ENCODE data around the gene KCNMA1. TPM values are rescaled to one million over a fixed set of nuclear protein-coding genes. Genes with fewer than 3 reads are reported as not detected.

The KCNMA1 gene
- total RNA-seq, 1 experiment from 2014 or later = 20.7 TPM

DNA sequence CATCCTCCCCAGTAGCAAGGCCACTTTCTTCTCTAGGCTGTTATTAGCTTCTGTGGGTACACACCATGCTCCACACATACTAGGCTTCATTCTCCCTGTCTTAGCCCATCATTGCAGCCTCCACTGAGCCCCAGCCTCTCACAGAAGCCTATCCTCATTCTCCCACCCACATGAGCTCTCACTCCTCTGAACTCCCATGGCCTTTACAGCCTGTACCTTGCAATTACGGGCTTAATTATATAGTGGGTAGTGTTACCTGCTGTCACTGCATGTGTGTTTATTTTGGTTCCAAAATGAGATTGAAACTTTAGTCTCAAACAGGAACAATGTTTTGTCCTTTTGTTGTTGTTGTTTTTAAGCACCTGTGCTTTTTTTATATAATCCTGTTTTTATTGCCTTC, 460.0 kb downstream of the KCNMA1 start:
- TF ChIP-seq CTCF (IDR thresholded peaks at IDR 0.05; ENCODE audit: insufficient read depth in 1 of 2, low read depth in 1 of 2, low read length in 1 of 2, severe bottlenecking in 1 of 2, unreplicated experiment in 1 of 2) = no peak
- BruUV-seq (replicated peaks) = no TSS peak
- H3K36me3 Mint-ChIP-seq (ENCODE audit: insufficient read depth, unreplicated experiment) = no peaks in the 10 kb centered on the region
- H3K4me3 Mint-ChIP-seq (ENCODE audit: unreplicated experiment) = no peak overlapping the region
- ChIA-PET POLR2A (no interaction called here), CTCF (no interaction called here)
- no peaks in the 10 kb centered on the region for H3K4me1 Mint-ChIP-seq (ENCODE audit: low read depth, unreplicated experiment)
- Histone ChIP-seq H3K36me3 (ENCODE audit: control insufficient read depth, insufficient read depth, low read length) (no peaks in the 10 kb centered on the region), H3K27me3 (replicated peaks; ENCODE audit: control insufficient read depth, insufficient read depth, low read length) (no peaks in the 10 kb centered on the region), H3K9me3 (no peaks in the 10 kb centered on the region), H3K4me3 (ENCODE audit: low read depth, low read length) (no peak overlapping the region), H3K4me1 (no peaks in the 10 kb centered on the region)
- H3K27ac Mint-ChIP-seq (ENCODE audit: unreplicated experiment) = no peak overlapping the region
- H3K9me3 Mint-ChIP-seq (ENCODE audit: unreplicated experiment) = peaks cover 11% of the 10 kb centered on the region
- no peak for DNase-seq
- H3K27me3 Mint-ChIP-seq (ENCODE audit: insufficient read depth, unreplicated experiment) = no peaks in the 10 kb centered on the region
- intact Hi-C loops (cut with micrococcal nuclease; ENCODE audit: unreplicated experiment) = loop anchor here (10.0 kb wide), 1 partner anchor 307 kb away; no protein-coding TSS in a partner anchor

GRCh38 chr10:77177161-77177560, 460.4 kb downstream of the KCNMA1 start:
- DNase-seq = no peak
- Mint-ChIP-seq H3K9me3 (ENCODE audit: unreplicated experiment) (peaks cover 11% of the 10 kb centered on the region), H3K4me1 (ENCODE audit: low read depth, unreplicated experiment) (no peaks in the 10 kb centered on the region), H3K27ac (ENCODE audit: unreplicated experiment) (no peak overlapping the region), H3K27me3 (ENCODE audit: insufficient read depth, unreplicated experiment) (no peaks in the 10 kb centered on the region), H3K36me3 (ENCODE audit: insufficient read depth, unreplicated experiment) (no peaks in the 10 kb centered on the region), H3K4me3 (ENCODE audit: unreplicated experiment) (no peak overlapping the region)
- BruUV-seq (replicated peaks) = no TSS peak
- H3K9me3 ChIP-seq = no peaks in the 10 kb centered on the region
- CTCF ChIA-PET = no interaction called here
- H3K27me3 ChIP-seq (replicated peaks; ENCODE audit: control insufficient read depth, insufficient read depth, low read length) = no peaks in the 10 kb centered on the region
- no peak overlapping the region for H3K4me3 ChIP-seq (ENCODE audit: low read depth, low read length)
- no peaks in the 10 kb centered on the region for H3K36me3 ChIP-seq (ENCODE audit: control insufficient read depth, insufficient read depth, low read length)
- no peak for TF ChIP-seq CTCF (IDR thresholded peaks at IDR 0.05; ENCODE audit: insufficient read depth in 1 of 2, low read depth in 1 of 2, low read length in 1 of 2, severe bottlenecking in 1 of 2, unreplicated experiment in 1 of 2)
- no peaks in the 10 kb centered on the region for H3K4me1 ChIP-seq
- intact Hi-C loops (cut with micrococcal nuclease; ENCODE audit: unreplicated experiment) = loop anchor here (10.0 kb wide), 1 partner anchor 308 kb away; no protein-coding TSS in a partner anchor
- POLR2A ChIA-PET = no interaction called here

- ChIA-PET POLR2A (no interaction called here), CTCF (interaction anchor here (0.7 kb wide), 1 partner anchor 9 kb away, joined by 3 read pairs; no protein-coding TSS in a partner anchor)
- Mint-ChIP-seq H3K4me3 (ENCODE audit: unreplicated experiment) (no peak overlapping the region), H3K27ac (ENCODE audit: unreplicated experiment) (no peak overlapping the region), H3K36me3 (ENCODE audit: insufficient read depth, unreplicated experiment) (no peaks in the 10 kb centered on the region), H3K4me1 (ENCODE audit: low read depth, unreplicated experiment) (no peaks in the 10 kb centered on the region), H3K9me3 (ENCODE audit: unreplicated experiment) (peaks cover 11% of the 10 kb centered on the region), H3K27me3 (ENCODE audit: insufficient read depth, unreplicated experiment) (no peaks in the 10 kb centered on the region)
- Histone ChIP-seq H3K36me3 (ENCODE audit: control insufficient read depth, insufficient read depth, low read length) (no peaks in the 10 kb centered on the region), H3K9me3 (no peaks in the 10 kb centered on the region), H3K4me1 (no peaks in the 10 kb centered on the region), H3K27me3 (replicated peaks; ENCODE audit: control insufficient read depth, insufficient read depth, low read length) (no peaks in the 10 kb centered on the region), H3K4me3 (ENCODE audit: low read depth, low read length) (no peak overlapping the region)
- no TSS peak for BruUV-seq (replicated peaks)
- intact Hi-C loops (cut with micrococcal nuclease; ENCODE audit: unreplicated experiment) = loop anchor here (10.0 kb wide), 1 partner anchor 309 kb away; no protein-coding TSS in a partner anchor
- no peak for DNase-seq
- TF ChIP-seq CTCF (IDR thresholded peaks at IDR 0.05; ENCODE audit: insufficient read depth in 1 of 2, low read depth in 1 of 2, low read length in 1 of 2, severe bottlenecking in 1 of 2, unreplicated experiment in 1 of 2) = no peak
Measured at GRCh38 chr10:77176232-77176631, 461.4 kb downstream of the KCNMA1 start.
